ENCODE results near the gene MYNN.

Gene MYNN

DNA sequence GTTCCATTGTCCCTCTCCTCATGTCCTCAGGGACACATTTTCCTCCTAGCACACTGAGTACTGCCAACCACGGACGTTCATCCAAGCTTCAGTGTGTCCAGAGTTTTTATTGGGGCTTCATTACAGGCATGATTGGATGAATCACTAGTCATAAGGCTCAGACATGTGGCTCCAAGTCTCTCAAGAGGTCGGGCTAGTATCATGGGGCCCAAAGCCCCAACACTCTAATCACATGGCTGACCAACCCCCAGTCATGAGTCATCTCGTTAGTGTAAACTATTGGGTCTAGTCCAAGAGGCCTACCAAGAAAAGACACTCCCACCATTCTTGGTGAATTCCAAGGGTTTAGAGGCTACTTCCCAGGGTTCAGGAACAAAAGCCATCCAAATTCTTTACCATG, 12.7 kb upstream of the MYNN start:
- in situ Hi-C loops (cut with HindIII; ENCODE audit: low pct_unique_long_range_greater_than_20kb, low sequenced_read_pairs) = no loop called here
- TF ChIP-seq JUND (IDR thresholded peaks at IDR 0.05; ENCODE audit: low read depth) = no peak
- no peak for DNase-seq (ENCODE audit: low read depth in 1 of 2, low spot score in 1 of 2)

DNA sequence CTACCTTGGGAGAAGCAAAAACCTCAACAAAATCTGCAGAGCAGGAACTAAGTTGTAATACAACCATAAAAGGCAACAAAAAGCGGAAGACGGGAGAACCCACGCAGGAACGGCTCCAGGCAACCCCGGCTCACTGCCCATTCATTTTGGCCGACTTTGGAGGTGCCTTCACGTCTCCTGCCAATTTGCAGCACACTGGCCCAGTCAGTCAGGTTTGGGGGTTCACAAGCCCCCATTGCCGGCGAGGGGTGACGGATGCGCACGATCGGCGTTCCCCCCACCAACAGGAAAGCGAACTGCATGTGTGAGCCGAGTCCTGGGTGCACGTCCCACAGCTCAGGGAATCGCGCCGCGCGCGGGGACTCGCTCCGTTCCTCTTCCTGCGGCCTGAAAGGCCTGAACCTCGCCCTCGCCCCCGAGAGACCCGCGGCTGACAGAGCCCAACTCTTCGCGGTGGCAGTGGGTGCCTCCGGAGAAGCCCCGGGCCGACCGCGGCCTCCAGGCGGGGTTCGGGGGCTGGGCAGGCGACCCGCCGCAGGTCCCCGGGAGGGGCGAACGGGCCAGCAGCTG, 8.8 kb upstream of the MYNN start:
- in situ Hi-C loops (cut with HindIII; ENCODE audit: low pct_unique_long_range_greater_than_20kb, low sequenced_read_pairs) = no loop called here
- DNase-seq (ENCODE audit: low read depth in 1 of 2, low spot score in 1 of 2) = peak; percentile 52 to 76
- no peak for TF ChIP-seq JUND (IDR thresholded peaks at IDR 0.05; ENCODE audit: low read depth)

DNA sequence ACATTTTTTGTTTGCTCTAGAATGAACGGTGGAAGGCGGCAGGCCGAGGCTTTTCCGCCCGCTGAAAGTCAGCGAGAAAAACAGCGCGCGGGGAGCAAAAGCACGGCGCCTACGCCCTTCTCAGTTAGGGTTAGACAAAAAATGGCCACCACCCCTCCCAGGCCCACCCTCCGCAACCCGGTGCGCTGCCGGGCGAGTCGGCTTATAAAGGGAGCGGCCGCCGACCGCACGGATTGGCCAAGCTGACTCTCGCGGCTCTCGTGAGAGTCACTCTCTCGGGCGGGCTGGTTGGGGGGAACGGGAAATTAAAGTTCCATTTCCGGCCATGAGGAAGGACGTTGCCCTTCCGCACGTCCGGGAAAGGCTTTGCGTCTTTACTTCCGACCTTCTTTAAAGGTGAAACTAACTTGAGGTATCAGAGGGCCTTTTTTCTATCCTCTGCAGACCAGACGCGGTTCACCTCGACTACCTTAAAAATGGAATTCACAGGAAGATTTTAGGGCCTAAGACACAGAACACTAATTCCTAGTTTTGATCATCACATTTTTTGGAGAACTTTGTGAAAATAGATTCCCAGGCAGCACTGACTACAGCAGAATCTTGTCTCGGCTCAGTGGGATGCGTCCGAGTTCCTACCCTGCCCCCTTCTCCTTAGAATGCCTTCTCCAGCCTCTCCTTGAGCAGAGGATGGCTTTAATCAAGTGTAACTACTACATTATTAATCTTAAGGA, 8.1 kb upstream of the MYNN start, which contains the start of gene TERC:
Gene TERC (minus strand): TSS at position 179 of the 731 bp plus-strand sequence.
- no peak for TF ChIP-seq JUND (IDR thresholded peaks at IDR 0.05; ENCODE audit: low read depth)
- DNase-seq (ENCODE audit: low read depth in 1 of 2, low spot score in 1 of 2) = peak; percentile 86 to 99
- in situ Hi-C loops (cut with HindIII; ENCODE audit: low pct_unique_long_range_greater_than_20kb, low sequenced_read_pairs) = no loop called here

DNA sequence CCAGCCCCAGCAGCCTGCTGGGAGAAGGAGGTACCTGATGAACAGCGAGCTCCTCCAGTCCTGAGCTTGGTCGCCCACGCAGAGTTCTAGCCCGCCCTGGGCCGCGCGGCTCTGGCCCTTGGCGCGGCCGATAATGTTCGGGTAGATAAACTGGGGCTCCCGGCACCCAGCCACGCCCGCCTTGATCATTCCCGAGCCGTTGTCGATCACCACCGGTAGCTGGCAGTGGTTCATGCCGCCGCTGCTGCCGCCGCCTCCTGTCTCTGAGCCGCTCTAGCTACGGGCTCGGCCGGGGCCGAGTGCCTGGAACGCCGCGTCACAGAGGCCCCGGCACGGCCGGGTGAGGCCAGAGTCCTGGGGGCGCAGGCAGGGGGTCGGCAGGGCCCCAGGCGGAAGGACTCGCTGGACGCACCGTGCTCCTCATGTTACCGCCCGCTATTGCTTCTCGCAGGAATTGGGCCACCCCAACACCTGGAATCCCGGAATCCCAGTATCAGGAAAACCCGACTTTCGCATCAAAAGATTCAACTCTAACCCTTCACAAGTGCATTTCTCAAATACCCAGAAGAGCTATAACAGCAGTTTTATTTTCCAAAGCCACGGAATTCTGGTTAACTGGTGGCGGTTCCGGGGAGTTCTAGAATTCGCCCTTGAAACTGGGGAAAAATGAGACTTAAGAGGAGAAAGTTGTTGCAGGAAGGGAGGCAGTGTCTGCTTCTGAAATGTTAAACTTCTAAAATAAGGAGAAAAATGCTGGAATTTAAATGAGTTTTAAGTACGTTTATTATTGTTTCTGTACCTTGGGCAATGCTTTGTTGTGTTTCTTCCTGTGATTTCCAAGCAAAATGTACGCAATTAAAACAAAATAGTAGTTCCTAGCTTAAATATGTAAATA, 3.7 kb upstream of the MYNN start, which contains the start of gene ACTRT3:
Gene ACTRT3 (minus strand): TSS at position 275 of the 895 bp plus-strand sequence. CDS start 41 bp downstream, at position 234.
- in situ Hi-C loops (cut with HindIII; ENCODE audit: low pct_unique_long_range_greater_than_20kb, low sequenced_read_pairs) = no loop called here
- peak; percentile 73 to 78 for DNase-seq (ENCODE audit: low read depth in 1 of 2, low spot score in 1 of 2)
- TF ChIP-seq JUND (IDR thresholded peaks at IDR 0.05; ENCODE audit: low read depth) = no peak

DNA sequence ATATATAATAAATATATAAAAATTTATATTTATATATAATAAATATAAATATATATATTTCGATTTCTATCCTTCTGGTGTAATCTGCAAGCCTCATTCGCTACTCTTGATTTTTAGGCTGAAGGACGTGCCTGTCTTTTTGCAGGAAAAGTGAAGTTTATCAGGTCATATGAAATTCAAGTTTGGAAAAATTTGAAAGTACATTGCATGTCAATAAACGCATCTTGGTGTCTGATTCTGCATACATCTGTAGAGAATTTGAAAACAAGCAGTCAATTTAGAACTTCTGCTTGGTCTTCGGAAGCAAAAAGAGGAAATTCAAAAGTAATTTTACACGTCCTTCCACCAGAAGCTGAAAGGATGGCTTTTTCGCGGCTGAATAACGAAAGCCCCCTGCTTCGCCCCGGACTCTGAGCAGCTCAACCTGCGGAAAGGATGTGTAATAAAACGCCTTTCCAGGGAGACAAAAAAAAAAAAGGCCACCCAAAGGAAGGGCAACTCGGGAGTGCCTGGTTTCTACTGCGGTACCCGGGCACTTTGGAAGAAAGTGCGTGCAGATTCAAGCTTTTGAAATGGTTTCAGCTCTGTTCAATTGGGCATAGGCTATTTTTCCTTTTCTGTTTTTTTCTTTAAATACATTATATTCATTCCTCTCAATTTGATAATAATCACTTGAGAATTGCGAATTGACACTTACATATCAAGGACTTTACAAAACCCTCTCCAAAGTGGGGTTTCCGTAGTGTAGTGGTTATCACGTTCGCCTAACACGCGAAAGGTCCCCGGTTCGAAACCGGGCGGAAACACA, 1.5 kb upstream of the MYNN start:
- no peak for TF ChIP-seq JUND (IDR thresholded peaks at IDR 0.05; ENCODE audit: low read depth)
- in situ Hi-C loops (cut with HindIII; ENCODE audit: low pct_unique_long_range_greater_than_20kb, low sequenced_read_pairs) = no loop called here
- peak; percentile 41 to 90 for DNase-seq (ENCODE audit: low read depth in 1 of 2, low spot score in 1 of 2)

DNA sequence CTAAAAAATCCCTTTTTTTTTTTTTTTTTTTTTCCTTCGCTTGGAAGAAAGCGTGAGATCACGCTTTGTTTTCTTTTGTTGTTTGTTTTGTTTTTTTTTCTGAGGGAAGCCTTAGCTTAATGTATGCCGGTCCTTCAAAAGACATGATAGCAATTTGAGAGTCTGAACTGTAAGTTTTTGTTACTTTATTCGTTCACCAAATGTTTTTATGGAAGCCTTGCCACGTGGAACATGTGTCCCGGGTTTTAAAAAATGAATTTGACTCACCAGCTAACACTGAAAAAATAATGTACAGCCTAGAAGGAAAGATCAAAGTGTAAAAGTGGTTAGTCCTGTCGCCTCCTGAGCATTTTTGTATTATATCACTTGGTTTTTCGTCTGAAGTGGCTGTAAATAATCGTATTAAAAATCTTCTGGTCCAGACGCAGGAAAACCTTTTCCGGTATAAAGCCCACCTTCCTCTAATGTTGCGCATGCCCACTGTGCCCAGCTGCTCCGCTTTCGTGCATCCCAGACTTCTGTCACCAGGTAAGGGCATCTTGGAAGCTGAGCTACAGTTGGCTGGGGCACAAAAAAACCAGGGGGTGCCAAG, 795 bp upstream of the MYNN start:
- peak; percentile 67 to 93 for DNase-seq (ENCODE audit: low read depth in 1 of 2, low spot score in 1 of 2)
- no peak for TF ChIP-seq JUND (IDR thresholded peaks at IDR 0.05; ENCODE audit: low read depth)
- in situ Hi-C loops (cut with HindIII; ENCODE audit: low pct_unique_long_range_greater_than_20kb, low sequenced_read_pairs) = no loop called here

DNA sequence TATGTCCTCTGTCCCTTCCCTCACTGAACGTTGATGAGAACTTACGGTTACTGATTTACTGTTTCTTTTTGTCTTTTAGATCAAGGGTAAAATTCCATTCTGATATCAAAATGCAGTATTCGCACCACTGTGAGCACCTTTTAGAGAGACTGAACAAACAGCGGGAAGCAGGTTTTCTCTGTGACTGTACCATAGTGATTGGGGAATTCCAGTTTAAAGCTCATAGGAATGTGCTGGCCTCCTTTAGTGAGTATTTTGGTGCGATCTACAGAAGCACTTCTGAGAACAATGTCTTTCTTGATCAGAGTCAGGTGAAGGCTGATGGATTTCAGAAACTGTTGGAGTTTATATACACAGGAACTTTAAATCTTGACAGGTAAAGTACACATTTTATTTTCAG, 990 bp downstream of the MYNN start:
- TF ChIP-seq JUND (IDR thresholded peaks at IDR 0.05; ENCODE audit: low read depth) = no peak
- no peak for DNase-seq (ENCODE audit: low read depth in 1 of 2, low spot score in 1 of 2)
- in situ Hi-C loops (cut with HindIII; ENCODE audit: low pct_unique_long_range_greater_than_20kb, low sequenced_read_pairs) = no loop called here

DNA sequence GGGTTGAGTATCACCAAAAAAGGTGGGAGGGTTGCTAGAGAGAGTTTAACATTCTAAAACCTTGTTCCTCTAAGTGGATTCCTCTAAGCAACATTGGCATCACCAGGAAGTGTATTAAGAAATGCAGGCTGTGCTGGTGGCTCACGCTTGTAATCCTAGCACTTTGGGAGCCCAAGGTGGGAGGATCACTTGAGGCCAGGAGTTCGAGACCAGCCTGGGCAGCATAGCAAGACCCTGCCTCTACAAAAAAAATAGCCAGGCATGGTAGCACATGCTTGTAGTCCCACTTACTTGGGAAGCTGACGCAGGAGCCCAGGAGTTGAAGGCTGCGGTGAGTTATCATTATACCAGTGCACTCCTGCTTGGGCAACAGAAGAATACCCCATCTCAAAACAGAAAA, 4.6 kb downstream of the MYNN start:
- in situ Hi-C loops (cut with HindIII; ENCODE audit: low pct_unique_long_range_greater_than_20kb, low sequenced_read_pairs) = no loop called here
- TF ChIP-seq JUND (IDR thresholded peaks at IDR 0.05; ENCODE audit: low read depth) = no peak
- DNase-seq (ENCODE audit: low read depth in 1 of 2, low spot score in 1 of 2) = no peak

DNA sequence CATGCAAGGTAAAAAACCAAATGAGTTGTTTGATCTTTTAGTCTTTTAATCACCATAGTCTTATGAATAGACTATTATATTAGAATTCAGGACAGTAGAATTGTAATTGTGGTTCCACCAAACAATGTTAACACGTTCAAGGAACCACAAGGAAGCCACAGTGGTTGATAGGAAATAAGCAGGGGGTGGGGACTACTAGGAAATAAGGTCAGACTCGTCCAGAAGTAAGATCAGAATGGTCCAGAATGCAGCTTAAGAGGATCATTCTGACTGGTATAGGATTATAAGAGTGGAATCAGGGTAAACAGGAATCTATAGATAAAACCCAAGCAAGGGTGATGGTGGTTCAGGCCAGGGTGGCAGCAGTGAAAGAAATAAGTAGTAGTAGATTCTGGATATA, 7.5 kb downstream of the MYNN start:
- in situ Hi-C loops (cut with HindIII; ENCODE audit: low pct_unique_long_range_greater_than_20kb, low sequenced_read_pairs) = no loop called here
- DNase-seq (ENCODE audit: low read depth in 1 of 2, low spot score in 1 of 2) = no peak
- no peak for TF ChIP-seq JUND (IDR thresholded peaks at IDR 0.05; ENCODE audit: low read depth)

DNA sequence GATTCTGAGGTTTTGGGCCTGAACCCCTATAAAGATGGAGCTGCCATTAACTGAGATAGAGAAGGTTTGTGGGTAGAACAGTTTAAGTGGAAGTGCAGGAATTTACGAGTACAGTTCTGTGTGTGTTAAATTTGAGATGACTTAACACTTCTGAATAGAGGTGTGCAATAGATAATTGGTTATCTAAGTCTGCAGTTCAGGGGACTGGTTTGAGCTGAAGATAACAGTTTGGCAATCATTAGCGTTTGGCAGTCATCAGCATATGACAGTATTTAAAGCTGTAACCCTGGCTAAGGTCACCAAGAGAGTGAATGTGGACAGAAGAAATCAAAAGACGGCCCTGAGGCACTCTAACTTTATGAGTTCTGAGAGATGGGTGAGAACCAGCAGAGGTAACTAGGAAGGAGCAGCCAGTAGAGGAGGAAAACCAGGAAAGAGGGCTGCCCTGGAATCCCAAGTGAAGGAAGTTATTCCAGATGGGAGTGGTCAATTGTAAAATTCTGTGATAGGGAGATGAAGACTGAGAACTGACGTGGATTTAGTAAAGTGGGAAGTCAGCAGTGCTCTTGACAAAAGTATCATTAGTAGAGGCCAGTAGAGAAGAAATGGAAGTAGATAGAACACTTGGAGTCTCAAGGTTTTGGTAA, 8.1 kb downstream of the MYNN start:
- DNase-seq (ENCODE audit: low read depth in 1 of 2, low spot score in 1 of 2) = no peak
- no peak for TF ChIP-seq JUND (IDR thresholded peaks at IDR 0.05; ENCODE audit: low read depth)
- in situ Hi-C loops (cut with HindIII; ENCODE audit: low pct_unique_long_range_greater_than_20kb, low sequenced_read_pairs) = no loop called here

DNA sequence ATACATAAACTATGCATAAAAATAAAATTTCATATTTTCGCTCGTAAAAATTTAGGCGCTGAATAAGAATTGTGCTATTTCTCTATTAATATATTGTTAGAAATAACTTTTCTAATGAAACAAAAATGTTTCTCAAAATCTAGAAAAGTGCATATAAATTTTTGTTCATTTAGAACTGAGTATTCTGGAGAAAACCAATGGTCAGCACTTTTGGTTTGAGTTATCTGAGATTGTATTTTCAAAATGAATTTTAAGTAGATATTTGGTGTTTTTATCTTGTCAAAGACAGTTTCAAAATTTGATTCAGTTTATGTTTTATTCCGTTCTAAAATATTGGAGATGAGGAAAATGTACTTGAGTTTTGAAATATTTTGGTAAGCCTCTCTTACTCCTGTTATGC, 13.9 kb downstream of the MYNN start:
- TF ChIP-seq JUND (IDR thresholded peaks at IDR 0.05; ENCODE audit: low read depth) = no peak
- in situ Hi-C loops (cut with HindIII; ENCODE audit: low pct_unique_long_range_greater_than_20kb, low sequenced_read_pairs) = no loop called here
- no peak for DNase-seq (ENCODE audit: low read depth in 1 of 2, low spot score in 1 of 2)

Measured in T47D (cell line).